Osteocyte (in vitro differentiated cells): Measurements from ENCODE around the gene APOM. TPM values are rescaled to one million over a fixed set of nuclear protein-coding genes. Genes with fewer than 3 reads are reported as not detected.

Experiments used
- DNase-seq: peaks from one replicate; pipeline ENCODE4 v3.0.0; 2021; ENCODE audit warnings: mixed read lengths; ENCODE audit not compliant: unreplicated experiment; ENCODE audit errors: extremely low spot score
- H3K27ac Mint-ChIP-seq: one replicate; pipeline ENCODE4 v1.8.0; 2021; ENCODE audit warnings: mild to moderate bottlenecking, mixed read lengths; ENCODE audit not compliant: unreplicated experiment
- H3K27me3 Mint-ChIP-seq: one replicate; pipeline ENCODE4 v1.8.0; 2021; ENCODE audit warnings: mixed read lengths; ENCODE audit not compliant: unreplicated experiment
- H3K36me3 Mint-ChIP-seq: one replicate; pipeline ENCODE4 v1.8.0; 2021; ENCODE audit warnings: mixed read lengths; ENCODE audit not compliant: unreplicated experiment
- H3K4me1 Mint-ChIP-seq: one replicate; pipeline ENCODE4 v1.8.0; 2021; ENCODE audit warnings: mixed read lengths; ENCODE audit not compliant: unreplicated experiment
- H3K4me3 Mint-ChIP-seq: one replicate; pipeline ENCODE4 v1.8.0; 2021; ENCODE audit warnings: mild to moderate bottlenecking, moderate library complexity, mixed read lengths; ENCODE audit not compliant: unreplicated experiment
- H3K9me3 Mint-ChIP-seq: one replicate; pipeline ENCODE4 v1.8.0; 2021; ENCODE audit warnings: mixed read lengths; ENCODE audit not compliant: unreplicated experiment
- CTCF ChIP-seq: fragments of 200-600 bp; sonication (generic); IDR thresholded peaks from 2 replicates; pipeline ENCODE4 v1.5.0; 2021; ENCODE audit warnings: antibody characterized with exemption, mild to moderate bottlenecking, moderate library complexity
- total RNA-seq: library from RNA; stranded (reverse); gene quantifications from 2 replicates; pipeline ENCODE4 v1.2.1, GENCODE V29; 2021

APOM gene
- total RNA-seq, 1 donor from 2014 or later, result 4.0 TPM

GRCh38 chr6:31701666-31702404 is 46.1 kb downstream of the APOM start:
- H3K27me3 Mint-ChIP-seq, result no peaks in the 10 kb centered on the region
- no peaks in the 10 kb centered on the region for H3K9me3 Mint-ChIP-seq
- H3K27ac Mint-ChIP-seq, result peak overlapping the region; percentile 98
- peak overlapping the region; percentile 99 for H3K4me3 Mint-ChIP-seq
- peaks cover 23% of the 10 kb centered on the region for H3K4me1 Mint-ChIP-seq
- no peak for TF ChIP-seq CTCF
- no peak for DNase-seq
- peaks cover 8% of the 10 kb centered on the region for H3K36me3 Mint-ChIP-seq

- H3K36me3 Mint-ChIP-seq, result peaks cover 7% of the 10 kb centered on the region
- peaks cover 23% of the 10 kb centered on the region for H3K4me1 Mint-ChIP-seq
- no peaks in the 10 kb centered on the region for H3K27me3 Mint-ChIP-seq
- H3K9me3 Mint-ChIP-seq, result no peaks in the 10 kb centered on the region
- H3K4me3 Mint-ChIP-seq, result peak overlapping the region; percentile 99
- TF ChIP-seq CTCF, result no peak
- DNase-seq, result no peak
- H3K27ac Mint-ChIP-seq, result peak overlapping the region; percentile 98
These were observed 46.7 kb downstream of the APOM start for GRCh38 chr6:31702405-31702818.

GRCh38 chr6:31702819-31703716 is 47.4 kb downstream of the APOM start, which contains the start of gene ABHD16A:
ABHD16A (minus strand) TSS chr6:31703324; CDS start chr6:31703281, 43 bp downstream.
- Mint-ChIP-seq H3K36me3 (peaks cover 2% of the 10 kb centered on the region), H3K27me3 (no peaks in the 10 kb centered on the region), H3K9me3 (no peaks in the 10 kb centered on the region), H3K4me1 (peaks cover 23% of the 10 kb centered on the region), H3K27ac (peak within 1 kb of the TSS; percentile 98), H3K4me3 (peak within 1 kb of the TSS; percentile 99)
- no peak for TF ChIP-seq CTCF
- peak; percentile 99 for DNase-seq

GRCh38 chr6:31705931-31706330 is 50.2 kb downstream of the APOM start:
- Mint-ChIP-seq H3K4me1 (peaks cover 18% of the 10 kb centered on the region), H3K9me3 (no peaks in the 10 kb centered on the region), H3K27me3 (no peaks in the 10 kb centered on the region), H3K4me3 (no peak overlapping the region), H3K27ac (no peak overlapping the region), H3K36me3 (peaks cover 2% of the 10 kb centered on the region)
- TF ChIP-seq CTCF, result no peak
- DNase-seq, result no peak

- DNase-seq, result no peak
- Mint-ChIP-seq H3K27ac (no peak within 1 kb of the TSS), H3K9me3 (no peaks in the 10 kb centered on the region), H3K4me1 (peaks cover 11% of the 10 kb centered on the region), H3K36me3 (no peaks in the 10 kb centered on the region), H3K4me3 (no peak within 1 kb of the TSS), H3K27me3 (no peaks in the 10 kb centered on the region)
- TF ChIP-seq CTCF, result no peak
These were observed 50.9 kb downstream of the APOM start, which contains the start of gene LY6G6F for GRCh38 chr6:31706599-31706998. LY6G6F (plus strand) TSS chr6:31706866; CDS start chr6:31706907, 41 bp downstream.
